ENCODE results near the gene RPS21.

Gene RPS21

GRCh38 chr20:62354031-62354808 is 32.7 kb upstream of the RPS21 start:
- DNase-seq, result no peak

GRCh38 chr20:62354811-62355341 is 32.0 kb upstream of the RPS21 start:
- no peak for DNase-seq

GRCh38 chr20:62355516-62355877 is 31.4 kb upstream of the RPS21 start:
- no peak for DNase-seq

- DNase-seq, result no peak
These were observed 30.9 kb upstream of the RPS21 start for GRCh38 chr20:62355878-62356588.

- no peak for DNase-seq
These were observed 30.2 kb upstream of the RPS21 start for GRCh38 chr20:62356589-62357186.

GRCh38 chr20:62357187-62357667 is 29.7 kb upstream of the RPS21 start:
- no peak for DNase-seq

GRCh38 chr20:62357681-62358080 is 29.2 kb upstream of the RPS21 start:
- no peak for DNase-seq

- no peak for DNase-seq
These were observed 28.5 kb upstream of the RPS21 start for GRCh38 chr20:62358171-62359042.

GRCh38 chr20:62359043-62359490 is 27.8 kb upstream of the RPS21 start:
- DNase-seq, result no peak

GRCh38 chr20:62359491-62360121 is 27.3 kb upstream of the RPS21 start:
- DNase-seq, result no peak

- no peak for DNase-seq
These were observed 25.8 kb upstream of the RPS21 start for GRCh38 chr20:62360854-62361798.

- no peak for DNase-seq
These were observed 24.9 kb upstream of the RPS21 start for GRCh38 chr20:62361799-62362589.

- DNase-seq, result no peak
These were observed 24.3 kb upstream of the RPS21 start for GRCh38 chr20:62362590-62362940.

- no peak for DNase-seq
These were observed 23.6 kb upstream of the RPS21 start for GRCh38 chr20:62362991-62363919.

- no peak for DNase-seq
These were observed 22.7 kb upstream of the RPS21 start for GRCh38 chr20:62363920-62364851.

GRCh38 chr20:62364911-62365736 is 21.8 kb upstream of the RPS21 start:
- DNase-seq, result no peak

Measured in DMS79 (cell line).